ENCODE results near the gene CD28.

DNA sequence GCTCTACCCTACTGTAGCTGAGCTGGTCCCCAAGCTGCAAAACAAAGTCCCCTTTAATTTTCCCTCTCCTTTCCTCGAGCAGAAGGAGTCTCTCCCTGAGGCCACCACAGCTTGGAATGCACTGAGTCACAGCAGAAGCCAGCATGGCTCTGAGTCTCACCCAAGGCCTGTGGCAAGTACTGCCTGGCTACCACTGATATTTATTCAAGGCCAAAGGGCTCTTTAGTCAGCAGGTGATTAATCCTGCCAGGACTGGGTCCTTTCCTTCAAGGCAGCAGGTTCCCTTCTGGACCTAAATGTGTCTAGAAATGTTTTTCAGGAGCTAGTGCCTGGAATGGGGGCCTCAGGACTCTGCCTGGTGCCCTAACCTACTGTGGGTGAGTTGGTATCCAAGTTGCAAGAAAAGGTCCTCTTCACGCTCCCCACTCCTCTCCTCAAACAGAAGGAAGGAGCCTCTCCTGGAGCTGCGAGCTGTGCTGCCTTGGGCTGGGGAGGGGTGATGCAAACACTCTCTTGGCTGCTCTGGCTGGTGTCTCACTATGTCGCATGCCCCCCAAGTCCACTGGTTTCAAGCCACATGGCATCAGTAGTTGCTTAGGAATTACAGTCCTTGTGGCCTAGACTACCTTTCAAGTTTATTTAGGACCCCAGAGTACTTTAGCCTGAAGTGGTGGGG lies 53.4 kb downstream of the CD28 start:
- TF ChIP-seq, protein P1, sequence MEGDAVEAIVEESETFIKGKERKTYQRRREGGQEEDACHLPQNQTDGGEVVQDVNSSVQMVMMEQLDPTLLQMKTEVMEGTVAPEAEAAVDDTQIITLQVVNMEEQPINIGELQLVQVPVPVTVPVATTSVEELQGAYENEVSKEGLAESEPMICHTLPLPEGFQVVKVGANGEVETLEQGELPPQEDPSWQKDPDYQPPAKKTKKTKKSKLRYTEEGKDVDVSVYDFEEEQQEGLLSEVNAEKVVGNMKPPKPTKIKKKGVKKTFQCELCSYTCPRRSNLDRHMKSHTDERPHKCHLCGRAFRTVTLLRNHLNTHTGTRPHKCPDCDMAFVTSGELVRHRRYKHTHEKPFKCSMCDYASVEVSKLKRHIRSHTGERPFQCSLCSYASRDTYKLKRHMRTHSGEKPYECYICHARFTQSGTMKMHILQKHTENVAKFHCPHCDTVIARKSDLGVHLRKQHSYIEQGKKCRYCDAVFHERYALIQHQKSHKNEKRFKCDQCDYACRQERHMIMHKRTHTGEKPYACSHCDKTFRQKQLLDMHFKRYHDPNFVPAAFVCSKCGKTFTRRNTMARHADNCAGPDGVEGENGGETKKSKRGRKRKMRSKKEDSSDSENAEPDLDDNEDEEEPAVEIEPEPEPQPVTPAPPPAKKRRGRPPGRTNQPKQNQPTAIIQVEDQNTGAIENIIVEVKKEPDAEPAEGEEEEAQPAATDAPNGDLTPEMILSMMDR (IDR thresholded peaks at IDR 0.05), result no peak
- TF ChIP-seq POLR2A (IDR thresholded peaks at IDR 0.05), result no peak
